ENCODE data around the gene NBEAL2.

NBEAL2 gene

GRCh38 chr3:46943237-46944187, 36.0 kb upstream of the NBEAL2 start:
- DNase-seq, result no peak

DNA sequence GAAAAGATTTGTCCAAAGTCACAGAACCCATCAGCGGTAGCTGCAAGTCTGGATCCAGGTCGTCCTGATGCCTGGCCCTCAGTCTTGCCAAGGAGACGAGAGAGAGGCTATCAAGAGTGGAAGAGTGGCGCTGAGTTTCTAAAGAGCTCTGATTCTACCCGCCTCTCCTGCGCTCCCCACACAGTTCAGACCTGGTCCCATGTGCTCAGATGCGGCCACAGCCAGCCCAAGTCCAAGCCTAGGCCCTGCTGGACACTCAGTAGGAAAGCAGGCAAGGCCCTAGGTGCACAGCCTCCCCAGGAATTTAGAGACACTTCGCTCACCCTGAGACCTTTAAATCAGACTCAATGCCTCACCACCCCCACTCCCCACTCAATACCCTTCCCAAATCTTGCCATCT, 35.3 kb upstream of the NBEAL2 start:
- no peak for DNase-seq

- DNase-seq, result no peak
Observed at GRCh38 chr3:46946416-46946815, 33.0 kb upstream of the NBEAL2 start.

DNA sequence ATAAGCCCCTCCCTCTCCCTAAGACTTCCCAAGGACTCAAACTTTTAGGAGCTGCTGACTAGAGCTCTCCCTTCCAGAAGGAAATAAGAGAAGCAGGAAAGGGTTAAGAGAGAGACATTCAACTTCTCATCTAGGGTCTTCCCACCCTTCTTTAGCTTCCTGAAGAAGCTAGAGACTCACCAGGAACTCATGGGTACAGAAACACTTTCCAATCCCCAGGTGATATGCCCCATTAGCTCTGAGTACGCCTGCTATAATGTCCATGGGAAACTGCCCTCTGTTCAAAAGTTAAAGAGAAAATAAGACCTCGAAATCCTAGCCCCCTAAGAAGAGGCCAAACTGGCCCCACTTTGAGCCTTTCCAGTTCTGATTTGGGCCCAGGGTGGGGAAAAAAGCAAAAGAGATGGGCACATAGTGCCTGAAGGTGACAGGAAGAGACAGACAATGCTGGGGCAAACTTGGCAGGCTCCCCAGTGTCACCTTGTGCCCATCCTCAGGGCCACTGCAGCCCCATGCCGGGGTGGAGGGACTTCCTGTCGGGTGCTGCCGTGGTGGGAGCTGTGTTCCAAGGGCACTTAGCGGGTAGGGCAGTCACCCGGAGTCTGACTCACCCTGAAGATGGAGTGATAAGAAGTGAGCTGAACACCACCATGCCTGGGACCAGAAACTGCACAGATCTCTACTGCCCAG, 32.5 kb upstream of the NBEAL2 start:
- DNase-seq, result peak; percentile 44

DNA sequence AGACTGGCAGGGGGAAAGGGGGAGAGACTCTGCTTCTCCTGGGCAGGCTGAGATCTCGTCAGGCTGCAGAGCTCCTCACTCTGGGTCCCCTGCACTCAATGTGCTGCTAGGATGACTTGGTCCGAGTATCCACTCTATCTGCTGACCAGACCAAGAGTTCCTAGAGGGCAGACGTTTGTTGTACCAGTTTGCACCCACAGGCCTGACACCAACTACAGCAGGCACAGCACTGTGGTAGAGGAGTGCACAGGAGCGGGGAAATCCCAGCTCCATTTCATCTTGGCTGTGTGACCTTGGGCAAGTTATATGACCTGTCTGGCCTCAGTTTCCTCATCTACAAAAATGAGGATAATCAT, 31.9 kb upstream of the NBEAL2 start:
- no peak for DNase-seq

GRCh38 chr3:46947981-46948791, 31.3 kb upstream of the NBEAL2 start:
- peak; percentile 27 for DNase-seq

DNA sequence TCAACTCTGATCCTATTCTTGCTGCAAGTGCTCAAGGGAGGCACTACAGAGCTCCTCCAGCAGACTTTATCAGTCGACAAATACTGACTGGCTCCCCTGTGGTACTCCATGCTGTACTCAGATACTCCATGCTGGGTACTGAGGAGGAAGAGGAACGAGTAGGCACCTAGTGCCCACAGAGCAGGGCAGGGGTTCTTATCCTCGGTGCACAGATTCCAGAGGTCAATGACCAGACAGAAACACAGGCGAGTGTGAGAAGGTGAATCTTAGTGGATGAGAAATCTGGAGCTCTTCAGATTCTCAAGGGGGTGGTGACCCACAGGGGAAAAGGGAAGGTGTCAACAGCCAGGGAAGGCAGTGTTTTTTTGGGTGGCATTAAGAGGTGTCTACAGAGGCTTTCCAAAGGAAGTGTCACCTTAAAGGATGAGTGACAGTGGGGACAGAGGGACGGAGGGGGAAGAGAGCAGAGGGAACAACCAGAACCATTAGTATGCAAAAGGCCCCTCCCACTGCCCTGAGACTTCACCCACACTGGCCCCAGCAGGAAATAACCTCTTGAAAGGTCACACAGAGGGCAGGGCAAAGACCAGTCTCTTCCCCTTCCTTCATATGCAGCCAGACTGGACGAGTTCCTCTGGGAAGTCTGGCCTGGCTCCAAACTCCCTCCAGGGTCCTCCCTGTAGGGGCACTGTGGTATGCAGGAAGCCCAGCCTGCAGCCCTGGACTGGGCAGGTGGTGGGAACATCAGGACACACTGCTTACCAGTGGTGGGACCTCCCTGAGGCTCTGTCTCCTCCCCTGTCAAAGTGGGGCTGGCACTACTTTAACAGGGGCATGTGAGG, 30.4 kb upstream of the NBEAL2 start:
- no peak for DNase-seq

DNA sequence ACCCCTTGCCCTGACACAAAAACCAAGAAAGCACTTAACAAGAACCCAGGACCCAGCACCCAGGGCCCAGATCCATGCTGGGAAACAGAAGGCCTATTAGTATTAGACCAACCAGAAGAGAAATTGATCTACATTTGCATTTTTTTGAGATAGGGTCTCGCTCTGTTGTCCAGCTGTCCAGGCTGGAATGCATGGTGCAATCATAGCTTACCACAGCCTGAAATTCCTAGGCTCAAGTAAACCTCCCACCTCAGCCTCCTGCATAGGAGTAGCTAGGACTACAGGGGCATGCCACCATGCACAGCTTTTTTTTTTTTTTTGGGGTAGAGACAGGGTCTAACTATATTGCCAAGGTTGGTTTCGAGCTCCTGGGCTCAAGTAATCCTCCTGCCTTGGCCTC, 29.3 kb upstream of the NBEAL2 start:
- no peak for DNase-seq

GRCh38 chr3:46950650-46951241, 28.7 kb upstream of the NBEAL2 start:
- no peak for DNase-seq

- DNase-seq, result no peak
Observed at GRCh38 chr3:46952813-46953212, 26.7 kb upstream of the NBEAL2 start.

- no peak for DNase-seq
Observed at GRCh38 chr3:46953234-46954010, 26.0 kb upstream of the NBEAL2 start.

GRCh38 chr3:46954178-46954577, 25.3 kb upstream of the NBEAL2 start:
- DNase-seq, result no peak

DNA sequence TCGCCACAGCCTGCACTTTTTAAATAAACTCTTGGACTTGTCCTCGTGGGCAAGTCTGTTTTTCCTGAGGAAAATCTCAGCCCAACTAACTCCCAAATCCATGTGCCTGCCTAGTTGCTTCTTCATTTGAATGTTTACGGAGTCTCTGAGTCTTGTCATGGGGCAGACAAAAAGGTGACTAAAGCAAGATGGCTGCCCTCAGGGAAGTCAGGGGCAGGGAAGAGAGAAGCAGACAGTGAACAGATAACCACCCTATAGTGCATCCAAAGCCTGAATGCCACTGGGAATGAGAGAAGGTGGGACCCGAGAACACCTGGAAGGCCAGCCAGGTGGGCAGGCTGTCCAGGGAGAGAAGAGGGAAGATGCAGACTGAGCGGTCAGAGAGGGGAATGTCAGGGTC, 24.3 kb upstream of the NBEAL2 start:
- DNase-seq, result no peak

DNA sequence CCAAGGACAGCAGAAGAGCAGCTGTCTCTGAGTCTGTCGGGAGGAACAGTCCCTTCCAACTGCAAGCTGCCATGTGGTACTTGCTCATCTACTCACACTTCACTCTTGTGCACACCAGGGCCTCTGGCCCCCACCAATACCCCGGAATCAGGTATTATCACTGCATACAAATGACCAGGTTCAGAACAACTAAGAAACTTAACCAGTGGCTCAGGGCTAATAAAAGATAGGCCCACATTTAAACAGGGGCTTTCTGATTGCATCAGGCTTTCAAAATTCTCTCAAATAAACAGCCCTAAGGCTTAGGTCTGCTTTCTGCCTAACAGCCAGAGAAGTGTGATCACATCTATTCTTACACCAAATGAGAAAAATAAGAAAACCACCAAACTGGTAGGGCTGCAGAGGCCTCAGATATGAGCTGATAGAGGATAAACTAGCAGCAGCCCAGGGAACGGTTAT, 23.6 kb upstream of the NBEAL2 start:
- no peak for DNase-seq

DNA sequence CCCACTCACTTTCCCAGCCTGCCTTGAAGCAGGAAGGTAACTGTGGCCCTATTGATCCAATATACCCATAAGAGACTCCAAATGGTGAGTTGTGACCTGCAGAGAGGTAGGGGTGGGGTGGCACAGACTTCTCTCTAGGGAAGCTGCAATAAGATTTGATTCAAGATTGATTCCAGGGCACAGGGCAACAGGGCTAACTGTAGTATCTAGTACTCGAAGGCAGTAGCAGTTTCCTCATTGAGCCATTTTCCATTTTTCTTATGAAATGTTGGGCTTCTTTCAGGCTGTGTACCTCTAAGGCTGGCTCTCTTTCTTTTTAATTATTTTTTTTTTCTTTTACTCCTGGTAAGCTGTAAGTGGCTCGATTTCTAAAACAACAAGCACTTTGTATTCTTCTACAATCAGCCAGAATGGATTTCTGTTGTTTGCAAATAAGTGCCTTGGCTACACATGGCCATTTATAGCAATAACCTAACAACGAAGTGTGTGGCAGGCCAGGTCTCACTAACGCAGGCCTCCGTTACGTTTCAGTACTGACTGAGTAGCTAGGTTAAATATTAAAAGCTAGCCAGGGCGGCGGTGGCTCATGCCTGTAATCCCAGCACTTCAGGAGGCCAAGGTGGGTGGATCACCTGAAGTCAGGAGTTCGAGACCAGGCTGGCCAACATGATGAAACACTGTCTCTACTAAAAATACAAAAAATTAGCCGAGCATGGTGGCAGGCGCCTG, 22.2 kb upstream of the NBEAL2 start:
- DNase-seq, result no peak

DNA sequence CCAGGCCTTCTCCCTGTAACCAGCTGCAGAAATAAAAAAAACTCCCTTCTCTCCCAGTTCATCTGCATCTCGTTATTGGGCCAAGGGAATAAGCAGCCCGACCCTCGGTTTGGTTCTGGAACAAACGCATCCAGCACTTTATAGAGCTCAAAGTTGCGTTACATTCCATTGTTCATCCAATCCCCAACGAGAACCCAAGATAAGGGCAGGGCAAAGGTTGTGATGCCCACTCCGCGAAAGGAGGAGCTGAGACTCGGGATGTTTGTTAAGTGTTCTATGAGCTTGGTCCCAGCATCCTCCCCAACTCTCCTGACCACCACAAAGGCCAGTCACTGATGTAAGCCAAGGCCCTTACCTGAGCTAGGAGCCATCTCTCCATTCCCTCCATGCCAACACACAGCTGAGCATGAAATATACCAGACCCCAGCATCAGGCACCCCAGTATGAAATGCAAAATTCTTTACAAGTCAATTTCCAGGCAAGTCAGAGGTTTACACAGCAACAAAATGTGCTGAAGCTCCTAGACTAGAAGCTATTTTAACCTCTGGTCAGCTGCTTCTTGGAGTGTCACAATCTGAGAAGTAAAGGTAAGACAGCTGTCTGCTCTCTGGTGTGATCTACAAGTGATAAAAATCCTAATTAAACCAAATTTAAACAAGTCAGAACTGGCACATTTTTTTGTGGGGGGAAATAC, 20.9 kb upstream of the NBEAL2 start:
- no peak for DNase-seq

GRCh38 chr3:46959161-46959511, 20.3 kb upstream of the NBEAL2 start:
- DNase-seq, result no peak

DNA sequence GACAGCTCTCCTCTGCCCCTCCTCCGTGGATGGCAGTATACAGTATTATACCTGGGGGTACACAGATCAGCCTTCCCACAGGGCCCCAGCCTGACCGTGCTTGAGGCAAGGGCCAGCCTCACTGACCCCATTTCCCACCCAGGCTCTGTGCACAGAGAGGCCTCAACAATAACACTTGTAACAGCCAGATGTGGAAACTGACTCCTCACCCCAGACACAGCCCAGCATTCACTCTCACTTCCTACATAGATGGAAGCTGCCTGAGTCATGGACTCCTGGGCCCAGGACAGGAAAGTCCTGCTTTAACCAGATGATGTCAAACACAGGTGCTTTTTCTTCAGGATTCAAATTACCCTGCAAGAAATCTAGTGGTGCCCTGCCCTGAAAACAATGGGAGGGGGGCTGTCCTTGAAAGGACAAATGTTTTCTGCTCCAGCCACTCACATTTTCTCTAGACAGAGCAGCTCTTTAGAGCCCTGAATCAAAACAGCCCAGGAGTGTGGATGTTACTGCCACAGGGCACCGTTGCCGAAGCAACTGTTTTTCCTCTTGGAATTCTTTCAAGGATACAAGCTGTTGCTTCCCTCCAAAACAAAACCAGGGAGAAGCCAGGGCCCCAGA, 19.3 kb upstream of the NBEAL2 start:
- DNase-seq, result peak; percentile 33

GRCh38 chr3:46960835-46961234, 18.6 kb upstream of the NBEAL2 start:
- no peak for DNase-seq
